ENCODE measurements around the gene HNRNPA0.

DNA sequence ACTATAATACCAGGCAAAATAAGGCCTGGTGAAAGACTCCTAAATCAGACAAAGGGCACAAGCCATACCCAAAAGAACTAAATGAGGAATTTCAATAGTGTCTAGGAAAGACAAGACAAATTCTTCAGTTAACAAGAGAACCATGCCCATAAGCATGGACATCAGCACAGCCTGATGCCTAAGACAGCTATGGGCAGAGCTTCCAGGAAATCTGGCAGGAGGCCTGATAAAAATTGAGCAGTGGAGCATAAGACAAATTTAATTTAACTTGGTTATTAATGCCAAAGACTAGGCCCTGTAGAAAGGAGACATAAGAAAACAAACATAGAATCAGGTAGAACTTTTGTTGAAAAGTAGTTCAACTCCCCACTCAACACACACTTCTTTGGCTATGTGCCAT, 35.6 kb downstream of the HNRNPA0 start:
- no peak for TF ChIP-seq EZH2phosphoT487 (IDR thresholded peaks at IDR 0.05; ENCODE audit: borderline replicate concordance, low read length)
- TF ChIP-seq, protein P1, sequence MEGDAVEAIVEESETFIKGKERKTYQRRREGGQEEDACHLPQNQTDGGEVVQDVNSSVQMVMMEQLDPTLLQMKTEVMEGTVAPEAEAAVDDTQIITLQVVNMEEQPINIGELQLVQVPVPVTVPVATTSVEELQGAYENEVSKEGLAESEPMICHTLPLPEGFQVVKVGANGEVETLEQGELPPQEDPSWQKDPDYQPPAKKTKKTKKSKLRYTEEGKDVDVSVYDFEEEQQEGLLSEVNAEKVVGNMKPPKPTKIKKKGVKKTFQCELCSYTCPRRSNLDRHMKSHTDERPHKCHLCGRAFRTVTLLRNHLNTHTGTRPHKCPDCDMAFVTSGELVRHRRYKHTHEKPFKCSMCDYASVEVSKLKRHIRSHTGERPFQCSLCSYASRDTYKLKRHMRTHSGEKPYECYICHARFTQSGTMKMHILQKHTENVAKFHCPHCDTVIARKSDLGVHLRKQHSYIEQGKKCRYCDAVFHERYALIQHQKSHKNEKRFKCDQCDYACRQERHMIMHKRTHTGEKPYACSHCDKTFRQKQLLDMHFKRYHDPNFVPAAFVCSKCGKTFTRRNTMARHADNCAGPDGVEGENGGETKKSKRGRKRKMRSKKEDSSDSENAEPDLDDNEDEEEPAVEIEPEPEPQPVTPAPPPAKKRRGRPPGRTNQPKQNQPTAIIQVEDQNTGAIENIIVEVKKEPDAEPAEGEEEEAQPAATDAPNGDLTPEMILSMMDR (conservative IDR thresholded peaks at IDR 0.05; ENCODE audit: low read depth, low read length) = no peak
